IPS-18c (cell line): ENCODE data around the gene PLXDC2.

Source experiments
- H3K4me3 ChIP-seq: 2 replicates; pipeline ENCODE4 v1.7.0; 2013; ENCODE audit warnings: low read depth, mild to moderate bottlenecking, low read length, moderate library complexity; ENCODE audit not compliant: insufficient read depth
- H3K9me3 ChIP-seq: one replicate; pipeline ENCODE4 v1.6.1; 2013; ENCODE audit warnings: mild to moderate bottlenecking, low read length, moderate library complexity; ENCODE audit not compliant: control insufficient read depth, insufficient read depth

Gene PLXDC2

GRCh38 chr10:19918794-19919193 lies 102.6 kb downstream of the PLXDC2 start:
- Histone ChIP-seq H3K4me3 (no peak overlapping the region), H3K9me3 (no peaks in the 10 kb centered on the region)

GRCh38 chr10:19919671-19920070 lies 103.4 kb downstream of the PLXDC2 start:
- Histone ChIP-seq H3K4me3 (no peak overlapping the region), H3K9me3 (no peaks in the 10 kb centered on the region)

DNA sequence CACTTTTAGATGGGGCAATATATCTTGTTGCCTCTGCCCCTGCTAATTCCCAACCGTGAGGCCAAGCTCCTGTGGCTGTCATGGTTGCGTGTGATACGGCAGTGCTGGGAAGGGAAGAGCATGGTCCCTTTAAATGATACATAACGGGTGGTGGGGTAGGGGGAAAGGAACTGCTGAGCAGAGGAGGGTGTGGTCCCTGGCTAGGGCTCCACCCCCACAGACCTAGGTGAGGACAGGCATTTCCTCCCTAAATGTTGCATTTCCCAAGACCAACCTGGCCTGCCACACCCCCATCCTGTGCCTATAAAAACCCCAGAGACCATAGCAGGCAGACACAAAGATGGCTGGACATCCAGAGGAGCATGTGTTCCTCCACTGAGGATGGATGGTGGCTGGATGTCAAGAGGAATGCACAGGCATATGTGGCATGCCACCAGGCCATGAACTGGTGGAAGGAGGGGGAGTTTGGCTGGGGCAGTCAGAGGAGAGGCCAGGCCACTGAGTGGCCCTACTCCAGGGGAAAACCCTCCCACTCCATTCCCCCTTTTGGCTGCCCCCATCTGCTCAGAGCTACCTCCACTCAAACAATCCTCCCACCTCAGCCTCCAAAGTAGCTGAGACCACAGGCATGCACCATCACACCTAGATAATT lies 104.0 kb downstream of the PLXDC2 start:
- no peak overlapping the region for H3K4me3 ChIP-seq

DNA sequence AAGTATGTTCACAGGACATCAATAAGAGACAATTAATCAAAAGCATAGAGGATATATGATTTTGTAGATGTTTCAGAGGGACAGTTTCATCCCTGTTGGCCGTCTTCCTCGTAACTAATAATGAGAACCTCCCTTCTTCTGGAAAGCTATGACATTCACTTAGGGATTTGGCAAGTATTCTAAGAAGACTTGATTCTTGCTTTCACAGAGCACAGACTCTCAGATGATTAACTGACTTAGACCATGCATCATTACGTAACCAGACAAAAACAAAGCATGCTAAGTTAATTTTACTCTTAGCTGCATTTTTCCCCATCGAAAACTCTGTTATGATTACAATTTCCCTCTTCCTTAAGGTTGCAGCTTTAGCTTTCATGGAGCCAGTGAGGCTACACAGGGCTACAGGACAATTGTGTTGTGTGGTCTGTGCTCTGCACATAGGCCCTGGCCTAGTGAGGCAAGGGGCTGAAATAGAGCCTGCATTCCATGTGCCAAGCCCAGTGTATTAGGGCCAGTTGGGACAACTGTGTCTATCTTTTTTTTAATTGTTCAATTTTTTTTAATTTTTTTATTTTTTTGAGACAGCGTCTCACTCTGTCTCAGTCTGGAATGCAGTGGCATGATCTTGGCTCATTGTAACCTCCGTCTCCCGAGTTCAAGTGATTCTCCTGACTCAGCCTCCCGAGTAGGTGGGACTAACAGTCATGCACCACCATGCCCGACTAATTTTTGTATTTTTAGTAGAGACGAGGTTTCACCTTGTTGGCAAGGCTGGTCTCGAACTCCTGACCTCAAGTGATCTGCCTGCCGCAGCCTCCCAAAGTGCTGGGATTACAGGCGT lies 105.3 kb downstream of the PLXDC2 start:
- Histone ChIP-seq H3K4me3 (no peak overlapping the region; the same call in 1 of the 2 replicates), H3K9me3 (no peaks in the 10 kb centered on the region)

More for the DNA sequence above, 104.0 kb downstream of the PLXDC2 start:
- no peaks in the 10 kb centered on the region for H3K9me3 ChIP-seq

DNA sequence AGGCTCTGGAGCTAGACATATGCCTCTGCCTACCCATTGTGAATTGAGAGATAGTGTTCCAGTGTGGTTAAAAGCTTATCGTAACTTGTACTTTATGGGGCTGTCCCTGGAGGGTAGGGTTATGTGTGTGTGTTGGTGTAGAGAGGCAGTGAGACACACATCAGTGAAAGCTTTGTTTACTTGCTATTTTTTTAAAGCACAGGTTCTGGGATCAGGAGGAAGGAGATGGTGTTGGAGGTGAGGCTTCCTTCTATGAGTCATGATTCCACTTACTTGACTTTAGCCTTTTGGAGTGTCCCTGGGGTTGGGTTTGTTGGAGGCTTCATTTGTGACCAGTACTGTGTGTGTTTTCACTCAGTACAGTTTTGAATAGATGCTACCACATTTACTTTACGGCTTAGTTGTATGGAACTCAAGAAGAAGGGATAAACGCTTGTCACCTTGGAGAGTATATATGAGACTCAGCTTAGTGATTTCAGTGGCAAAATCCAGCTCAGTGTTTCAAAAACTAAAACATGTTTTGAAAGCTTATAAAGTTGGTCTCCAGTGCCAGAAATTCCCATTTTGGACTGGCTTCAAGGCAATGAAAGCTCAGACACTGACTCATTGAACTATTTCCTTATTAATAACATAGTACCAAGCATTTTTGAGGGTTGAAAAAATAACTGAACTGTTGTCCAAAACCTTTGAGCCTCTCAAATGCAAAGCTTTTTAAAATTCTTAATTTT lies 106.2 kb downstream of the PLXDC2 start:
- Histone ChIP-seq H3K9me3 (no peaks in the 10 kb centered on the region), H3K4me3 (no peak overlapping the region)

- Histone ChIP-seq H3K9me3 (no peaks in the 10 kb centered on the region), H3K4me3 (no peak overlapping the region)
Measured at GRCh38 chr10:19925064-19925463, 108.8 kb downstream of the PLXDC2 start.

GRCh38 chr10:19928936-19929335 lies 112.7 kb downstream of the PLXDC2 start:
- no peak overlapping the region for H3K4me3 ChIP-seq
- no peaks in the 10 kb centered on the region for H3K9me3 ChIP-seq

DNA sequence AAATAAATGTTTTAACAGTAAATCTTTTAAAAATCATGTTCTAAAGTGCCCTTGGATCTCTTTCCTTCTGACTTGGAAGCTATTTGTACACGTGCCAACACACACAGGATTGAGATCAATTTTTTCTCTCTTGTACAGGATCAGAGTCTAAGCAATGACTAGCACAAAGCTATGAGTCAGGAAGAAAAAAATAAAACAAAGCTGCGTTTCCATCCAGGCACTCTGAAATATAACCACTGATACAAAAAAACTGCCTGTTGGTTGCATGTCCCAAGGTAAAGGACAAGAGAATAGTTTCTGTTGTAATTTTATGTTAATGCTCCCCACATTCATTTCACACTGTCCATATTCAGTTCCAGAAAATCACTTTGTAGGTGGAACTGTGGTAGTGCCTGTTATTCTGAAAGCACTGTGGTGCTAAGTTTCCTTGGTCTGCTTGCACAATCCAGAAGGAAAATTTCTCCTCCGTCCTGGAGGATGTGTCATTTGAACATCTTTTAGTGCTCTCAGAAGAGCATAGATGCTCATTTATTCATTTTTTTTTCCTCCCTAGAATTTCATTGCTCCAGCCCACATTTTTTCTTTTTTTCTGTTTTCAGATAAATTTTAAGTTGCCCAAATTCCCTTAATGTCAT lies 113.4 kb downstream of the PLXDC2 start:
- no peaks in the 10 kb centered on the region for H3K9me3 ChIP-seq
- no peak overlapping the region for H3K4me3 ChIP-seq

DNA sequence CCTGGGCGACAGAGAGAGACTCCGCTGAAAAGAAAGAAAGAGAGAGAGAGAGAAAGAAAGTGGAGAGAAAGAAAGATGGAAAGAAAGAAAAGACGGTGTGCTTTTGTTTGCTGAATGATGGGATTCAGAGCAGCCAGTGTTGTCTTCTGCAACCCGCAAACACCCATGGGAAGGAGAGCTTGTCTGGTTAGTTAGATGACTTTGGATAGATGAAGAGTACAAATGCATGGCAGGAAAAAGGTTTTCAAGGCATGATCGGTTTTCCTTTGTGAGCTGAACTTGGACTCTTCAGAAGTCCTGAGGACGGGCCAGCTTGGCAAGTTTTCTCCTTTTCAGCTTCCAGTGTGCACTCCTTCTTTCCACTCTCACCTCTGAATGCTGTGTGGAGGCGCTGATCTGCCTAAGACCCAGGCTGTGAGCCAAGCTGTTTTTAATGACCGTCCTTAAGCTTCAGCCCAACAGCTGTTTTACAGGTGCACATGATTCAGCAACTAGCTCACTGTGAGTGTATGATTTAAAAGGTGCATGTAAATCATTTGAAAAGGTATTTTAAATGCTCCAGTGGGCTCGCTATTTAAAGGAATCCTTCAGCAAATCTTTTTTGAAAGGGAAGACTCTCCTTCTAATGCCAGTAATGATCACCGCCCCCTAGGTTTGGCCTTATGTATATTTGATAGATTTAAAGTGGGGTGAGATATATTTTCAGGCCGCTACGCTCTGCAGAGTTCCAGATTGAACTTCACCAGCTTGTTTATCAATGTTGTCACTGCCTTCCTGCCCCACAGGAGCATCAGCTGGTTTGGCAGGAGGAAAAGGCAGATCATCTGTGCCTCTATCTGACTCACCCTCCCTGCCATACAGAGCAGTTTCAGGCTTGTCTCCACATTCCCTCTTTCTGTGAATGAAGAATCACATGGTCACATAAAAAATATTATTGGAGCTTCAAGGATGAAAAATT lies 115.0 kb downstream of the PLXDC2 start:
- H3K4me3 ChIP-seq: no peak overlapping the region

GRCh38 chr10:19931894-19932590 lies 115.8 kb downstream of the PLXDC2 start:
- no peaks in the 10 kb centered on the region for H3K9me3 ChIP-seq

More for the DNA sequence above, 115.0 kb downstream of the PLXDC2 start:
- no peaks in the 10 kb centered on the region for H3K9me3 ChIP-seq

GRCh38 chr10:19932806-19933371 lies 116.7 kb downstream of the PLXDC2 start:
- H3K9me3 ChIP-seq: no peaks in the 10 kb centered on the region

More at GRCh38 chr10:19931894-19932590, 115.8 kb downstream of the PLXDC2 start:
- no peak overlapping the region for H3K4me3 ChIP-seq

GRCh38 chr10:19933772-19934171 lies 117.5 kb downstream of the PLXDC2 start:
- H3K4me3 ChIP-seq: no peak overlapping the region
- H3K9me3 ChIP-seq: no peaks in the 10 kb centered on the region

More at GRCh38 chr10:19932806-19933371, 116.7 kb downstream of the PLXDC2 start:
- H3K4me3 ChIP-seq: no peak overlapping the region

- Histone ChIP-seq H3K9me3 (no peaks in the 10 kb centered on the region), H3K4me3 (no peak overlapping the region)
Measured at GRCh38 chr10:19935176-19935575, 118.9 kb downstream of the PLXDC2 start.

DNA sequence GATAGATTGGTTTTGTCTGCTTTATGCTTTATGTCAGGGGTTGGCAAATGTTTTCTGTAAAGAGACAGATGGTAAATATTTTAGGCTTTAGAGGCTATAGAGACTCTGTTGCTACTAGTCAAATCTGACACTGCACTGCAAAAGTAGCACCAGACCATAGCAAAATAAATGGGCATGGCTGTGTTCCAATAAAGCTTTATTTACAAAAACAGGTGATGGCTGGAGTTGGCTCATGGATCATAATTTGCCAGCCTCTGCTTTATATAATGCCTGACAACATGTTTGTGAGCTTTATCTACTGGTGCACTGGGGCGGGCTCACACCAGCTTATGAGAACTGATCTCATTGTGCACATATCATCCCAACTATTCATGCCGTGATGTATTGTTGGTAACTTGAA lies 120.1 kb downstream of the PLXDC2 start:
- H3K9me3 ChIP-seq: no peaks in the 10 kb centered on the region
- no peak overlapping the region for H3K4me3 ChIP-seq

GRCh38 chr10:19937989-19938388 lies 121.8 kb downstream of the PLXDC2 start:
- H3K9me3 ChIP-seq: no peaks in the 10 kb centered on the region
- no peak overlapping the region for H3K4me3 ChIP-seq
